Parathyroid adenoma (tissue), 2 donors: ENCODE measurements around the gene LCORL.

Source experiments
- H2AFZ ChIP-seq: fragments of 300-600 bp; sonication (generic); one replicate; pipeline ENCODE4 v1.7.0; 2017; ENCODE audit warnings: antibody characterized with exemption, mild to moderate bottlenecking
- H3K27ac ChIP-seq: fragments of 300-600 bp; sonication (generic); one replicate; pipeline ENCODE4 v1.7.0; 2017
- H3K27me3 ChIP-seq: fragments of 300-600 bp; sonication (generic); one replicate; pipeline ENCODE4 v1.7.0; 2017; ENCODE audit warnings: low read length; ENCODE audit not compliant: control insufficient read depth, insufficient read depth
- H3K36me3 ChIP-seq: fragments of 300-600 bp; sonication (generic); one replicate; pipeline ENCODE4 v1.7.0; 2017; ENCODE audit warnings: low read length; ENCODE audit not compliant: control insufficient read depth, insufficient read depth
- H3K4me1 ChIP-seq: fragments of 300-600 bp; sonication (generic); one replicate; pipeline ENCODE4 v1.7.0; 2017; ENCODE audit warnings: control low read depth
- H3K4me2 ChIP-seq: fragments of 300-600 bp; sonication (generic); one replicate; pipeline ENCODE4 v1.7.0; 2017; ENCODE audit warnings: low read length
- H3K4me3 ChIP-seq: fragments of 300-600 bp; sonication (generic); one replicate; pipeline ENCODE4 v1.7.0; 2017; ENCODE audit warnings: low read depth, low read length
- H3K79me2 ChIP-seq: fragments of 300-600 bp; sonication (generic); one replicate; pipeline ENCODE4 v1.7.0; 2017; ENCODE audit warnings: control low read depth
- H3K9ac ChIP-seq: fragments of 300-600 bp; sonication (generic); one replicate; pipeline ENCODE4 v1.7.0; 2017; ENCODE audit warnings: mild to moderate bottlenecking
- H3K9me3 ChIP-seq: fragments of 300-600 bp; sonication (generic); one replicate; pipeline ENCODE4 v1.7.0; 2017; ENCODE audit warnings: low read length; ENCODE audit not compliant: control insufficient read depth
- CTCF ChIP-seq: fragments of 300-600 bp; sonication (generic); IDR thresholded peaks from one replicate; pipeline ENCODE4 v1.7.0; 2017; ENCODE audit warnings: antibody characterized with exemption, mild to moderate bottlenecking
- donor health status: primary hyperparathyroidism.

LCORL gene

GRCh38 chr4:17964576-17964975 is 57.0 kb downstream of the LCORL start:
- H3K27ac ChIP-seq, result no peak overlapping the region
- no peaks in the 10 kb centered on the region for H3K4me1 ChIP-seq
- no peak overlapping the region for H3K4me2 ChIP-seq
- no peak overlapping the region for H2AFZ ChIP-seq
- no peak overlapping the region for H3K4me3 ChIP-seq
- no peaks in the 10 kb centered on the region for H3K9me3 ChIP-seq
- no peaks in the 10 kb centered on the region for H3K36me3 ChIP-seq
- H3K9ac ChIP-seq, result no peak overlapping the region
- H3K27me3 ChIP-seq, result no peaks in the 10 kb centered on the region
- no peaks in the 10 kb centered on the region for H3K79me2 ChIP-seq
- no peak for TF ChIP-seq CTCF

- no peaks in the 10 kb centered on the region for H3K27me3 ChIP-seq
- no peaks in the 10 kb centered on the region for H3K9me3 ChIP-seq
- H3K27ac ChIP-seq, result no peak overlapping the region
- no peak overlapping the region for H3K4me3 ChIP-seq
- H3K79me2 ChIP-seq, result no peaks in the 10 kb centered on the region
- no peaks in the 10 kb centered on the region for H3K36me3 ChIP-seq
- H3K4me1 ChIP-seq, result no peaks in the 10 kb centered on the region
- H3K4me2 ChIP-seq, result no peak overlapping the region
- no peak overlapping the region for H3K9ac ChIP-seq
- no peak overlapping the region for H2AFZ ChIP-seq
- TF ChIP-seq CTCF, result no peak
Measured at GRCh38 chr4:17962171-17962570, 59.4 kb downstream of the LCORL start.

GRCh38 chr4:17961249-17961648 is 60.3 kb downstream of the LCORL start:
- H3K4me1 ChIP-seq, result no peaks in the 10 kb centered on the region
- no peaks in the 10 kb centered on the region for H3K79me2 ChIP-seq
- H3K9me3 ChIP-seq, result no peaks in the 10 kb centered on the region
- H3K27ac ChIP-seq, result no peak overlapping the region
- H3K4me2 ChIP-seq, result no peak overlapping the region
- no peak for TF ChIP-seq CTCF
- no peak overlapping the region for H3K9ac ChIP-seq
- H2AFZ ChIP-seq, result no peak overlapping the region
- H3K4me3 ChIP-seq, result no peak overlapping the region
- no peaks in the 10 kb centered on the region for H3K36me3 ChIP-seq
- no peaks in the 10 kb centered on the region for H3K27me3 ChIP-seq

- Histone ChIP-seq H3K27me3 (no peaks in the 10 kb centered on the region), H3K79me2 (no peaks in the 10 kb centered on the region), H3K4me3 (no peak overlapping the region), H3K27ac (no peak overlapping the region), H3K9ac (no peak overlapping the region), H2AFZ (no peak overlapping the region), H3K4me1 (no peaks in the 10 kb centered on the region), H3K9me3 (no peaks in the 10 kb centered on the region), H3K4me2 (no peak overlapping the region), H3K36me3 (no peaks in the 10 kb centered on the region)
- TF ChIP-seq CTCF, result no peak
Measured at GRCh38 chr4:17958181-17958580, 63.4 kb downstream of the LCORL start.

- H3K9ac ChIP-seq, result no peak overlapping the region
- no peak overlapping the region for H3K4me2 ChIP-seq
- TF ChIP-seq CTCF, result no peak
- H3K79me2 ChIP-seq, result no peaks in the 10 kb centered on the region
- no peak overlapping the region for H2AFZ ChIP-seq
- H3K36me3 ChIP-seq, result no peaks in the 10 kb centered on the region
- no peaks in the 10 kb centered on the region for H3K9me3 ChIP-seq
- no peak overlapping the region for H3K4me3 ChIP-seq
- H3K27me3 ChIP-seq, result no peaks in the 10 kb centered on the region
- no peak overlapping the region for H3K27ac ChIP-seq
- no peaks in the 10 kb centered on the region for H3K4me1 ChIP-seq
Measured at GRCh38 chr4:17957688-17958087, 63.9 kb downstream of the LCORL start.
